Suprapubic skin (tissue), 4 donors: ENCODE results near the gene SPG7.

Source experiments
- CTCF ChIP-seq, 2 donors: fragments of 200-600 bp in 1 of 2; fragments of 450-650 bp in 1 of 2; sonication (generic) in 1 of 2; IDR thresholded peaks; one replicate each; pipeline ENCODE4 v1.5.1; 2016 to 2019; ENCODE audit warnings: antibody characterized with exemption in 2 of 2, mild to moderate bottlenecking in 1 of 2, moderate library complexity in 1 of 2
- EP300 ChIP-seq: sonication (generic); formaldehyde crosslinking; IDR thresholded peaks from one replicate; pipeline ENCODE4 v1.6.1; 2017; ENCODE audit warnings: antibody characterized with exemption
- POLR2A ChIP-seq, 2 donors: fragments of 450-650 bp; IDR thresholded peaks; one replicate each; pipeline ENCODE4 v1.6.1; 2017; ENCODE audit warnings: antibody characterized with exemption in 2 of 2, mild to moderate bottlenecking in 2 of 2, moderate library complexity in 2 of 2
- POLR2AphosphoS5 ChIP-seq, 3 donors: sonication (generic); formaldehyde crosslinking; IDR thresholded peaks; one replicate each; pipeline ENCODE4 v1.6.1; 2017; ENCODE audit warnings: antibody characterized with exemption in 3 of 3

- TF ChIP-seq POLR2AphosphoS5 (IDR thresholded peaks at IDR 0.05) (no peak), EP300 (no peak), POLR2A (IDR thresholded peaks at IDR 0.05) (no peak), CTCF (IDR thresholded peaks at IDR 0.05) (no peak)
Observed at GRCh38 chr16:89550421-89551007, 42.3 kb downstream of the SPG7 start.
